Measurements from ENCODE around the gene GCNT1.

GRCh38 chr9:76529653-76530052 is 70.7 kb downstream of the GCNT1 start:
- TF ChIP-seq CTCF (IDR thresholded peaks at IDR 0.05), result no peak
- TF ChIP-seq EZH2 (IDR thresholded peaks at IDR 0.05; ENCODE audit: borderline replicate concordance, insufficient read depth, low read depth, low read length, poor library complexity, severe bottlenecking), result no peak
